Activated T-cell treated with anti-CD3 and anti-CD28 coated beads, Interleukin-2, amount 50 U/mL, for 72 hours (primary cell): Measurements from ENCODE around the gene ARHGEF16. TPM values are rescaled to one million over a fixed set of nuclear protein-coding genes. Genes with fewer than 3 reads are reported as not detected.

Experiments
- ATAC-seq, 2 donors: fragments of 150-1000 bp; cut with Tn5 transposase; replicated peaks in 1 of 2; 2 replicates each; pipeline ENCODE4 v1.10.0; 2021; ENCODE audit warnings: moderate library complexity in 2 of 2, mild to moderate bottlenecking in 1 of 2
- DNase-seq, 2 donors: peaks; one replicate each; pipeline ENCODE4 v3.0.0; 2021 to 2022; ENCODE audit warnings: mixed read lengths in 1 of 2
- H3K27ac Mint-ChIP-seq: one replicate; pipeline ENCODE4 v1.8.0; 2022; ENCODE audit warnings: mild to moderate bottlenecking, moderate library complexity, mixed read lengths
- H3K27me3 Mint-ChIP-seq: one replicate; pipeline ENCODE4 v1.8.0; 2022; ENCODE audit warnings: low read depth, mixed read lengths
- H3K36me3 Mint-ChIP-seq, 2 donors: one replicate each; pipeline ENCODE4 v1.8.0; 2022; ENCODE audit warnings: mixed read lengths in 2 of 2, mild to moderate bottlenecking in 1 of 2; ENCODE audit not compliant: insufficient read depth in 2 of 2
- H3K4me1 Mint-ChIP-seq: one replicate; pipeline ENCODE4 v1.8.0; 2022; ENCODE audit warnings: low read depth, mixed read lengths
- H3K4me3 Mint-ChIP-seq, 2 donors: one replicate each; pipeline ENCODE4 v1.8.0; 2022; ENCODE audit warnings: mild to moderate bottlenecking in 2 of 2, mixed read lengths in 2 of 2, moderate library complexity in 2 of 2
- H3K9me3 Mint-ChIP-seq, 2 donors: one replicate each; pipeline ENCODE4 v1.8.0; 2022; ENCODE audit warnings: mixed read lengths in 2 of 2
- total RNA-seq, 2 donors: library from RNA; stranded (reverse); gene quantifications; one replicate each; pipeline ENCODE4 v1.2.3, GENCODE V29; 2022

Gene ARHGEF16
- total RNA-seq, 2 donors from 2014 or later: 0.14 TPM; not detected in 1

GRCh38 chr1:3415260-3416090 is 39.0 kb upstream of the ARHGEF16 start:
- ATAC-seq (no peak), DNase-seq (no peak)
- no peak overlapping the region for H3K4me3 Mint-ChIP-seq
- H3K4me1 Mint-ChIP-seq: no peaks in the 10 kb centered on the region
- peaks cover 7% of the 10 kb centered on the region for H3K27me3 Mint-ChIP-seq
- H3K36me3 Mint-ChIP-seq: no peaks in the 10 kb centered on the region
- H3K27ac Mint-ChIP-seq: no peak overlapping the region
- H3K9me3 Mint-ChIP-seq: no peaks in the 10 kb centered on the region

GRCh38 chr1:3417082-3417739 is 37.3 kb upstream of the ARHGEF16 start:
- ATAC-seq (no peak), DNase-seq (no peak)
- Mint-ChIP-seq H3K27ac (no peak overlapping the region), H3K4me3 (no peak overlapping the region), H3K36me3 (no peaks in the 10 kb centered on the region), H3K27me3 (peaks cover 16% of the 10 kb centered on the region), H3K4me1 (no peaks in the 10 kb centered on the region), H3K9me3 (no peaks in the 10 kb centered on the region)

GRCh38 chr1:3417934-3418333 is 36.5 kb upstream of the ARHGEF16 start:
- H3K4me1 Mint-ChIP-seq: no peaks in the 10 kb centered on the region
- peaks cover 18% of the 10 kb centered on the region for H3K27me3 Mint-ChIP-seq
- no peak for DNase-seq
- H3K9me3 Mint-ChIP-seq: no peaks in the 10 kb centered on the region
- no peak for ATAC-seq
- no peak overlapping the region for H3K27ac Mint-ChIP-seq
- H3K36me3 Mint-ChIP-seq: no peaks in the 10 kb centered on the region
- no peak overlapping the region for H3K4me3 Mint-ChIP-seq

- no peaks in the 10 kb centered on the region for H3K36me3 Mint-ChIP-seq
- H3K4me3 Mint-ChIP-seq: no peak overlapping the region
- no peaks in the 10 kb centered on the region for H3K4me1 Mint-ChIP-seq
- ATAC-seq: no peak
- no peak overlapping the region for H3K27ac Mint-ChIP-seq
- H3K27me3 Mint-ChIP-seq: peaks cover 18% of the 10 kb centered on the region
- no peaks in the 10 kb centered on the region for H3K9me3 Mint-ChIP-seq
- no peak for DNase-seq
These were observed 35.9 kb upstream of the ARHGEF16 start for GRCh38 chr1:3418600-3418999.

- no peak overlapping the region for H3K4me3 Mint-ChIP-seq
- H3K36me3 Mint-ChIP-seq: no peaks in the 10 kb centered on the region
- no peaks in the 10 kb centered on the region for H3K4me1 Mint-ChIP-seq
- peaks cover 18% of the 10 kb centered on the region for H3K27me3 Mint-ChIP-seq
- DNase-seq (no peak), ATAC-seq (no peak)
- H3K9me3 Mint-ChIP-seq: no peaks in the 10 kb centered on the region
- H3K27ac Mint-ChIP-seq: no peak overlapping the region
These were observed 34.9 kb upstream of the ARHGEF16 start for GRCh38 chr1:3419415-3420204.

GRCh38 chr1:3420218-3420951 is 34.1 kb upstream of the ARHGEF16 start:
- no peak overlapping the region for H3K27ac Mint-ChIP-seq
- ATAC-seq (no peak), DNase-seq (no peak)
- no peaks in the 10 kb centered on the region for H3K4me1 Mint-ChIP-seq
- peaks cover 18% of the 10 kb centered on the region for H3K27me3 Mint-ChIP-seq
- no peaks in the 10 kb centered on the region for H3K9me3 Mint-ChIP-seq
- no peak overlapping the region for H3K4me3 Mint-ChIP-seq
- H3K36me3 Mint-ChIP-seq: no peaks in the 10 kb centered on the region

- Mint-ChIP-seq H3K36me3 (no peaks in the 10 kb centered on the region), H3K27ac (no peak overlapping the region), H3K9me3 (no peaks in the 10 kb centered on the region), H3K4me1 (no peaks in the 10 kb centered on the region), H3K4me3 (no peak overlapping the region), H3K27me3 (peaks cover 18% of the 10 kb centered on the region)
- ATAC-seq: no peak
- no peak for DNase-seq
These were observed 31.8 kb upstream of the ARHGEF16 start for GRCh38 chr1:3422638-3423037.

GRCh38 chr1:3423245-3423829 is 31.1 kb upstream of the ARHGEF16 start:
- H3K36me3 Mint-ChIP-seq: no peaks in the 10 kb centered on the region
- ATAC-seq: no peak
- no peak overlapping the region for H3K27ac Mint-ChIP-seq
- no peaks in the 10 kb centered on the region for H3K4me1 Mint-ChIP-seq
- peaks cover 18% of the 10 kb centered on the region for H3K27me3 Mint-ChIP-seq
- DNase-seq: no peak
- no peak overlapping the region for H3K4me3 Mint-ChIP-seq
- no peaks in the 10 kb centered on the region for H3K9me3 Mint-ChIP-seq

- Mint-ChIP-seq H3K4me3 (no peak overlapping the region), H3K9me3 (no peaks in the 10 kb centered on the region), H3K27ac (no peak overlapping the region), H3K27me3 (peaks cover 18% of the 10 kb centered on the region), H3K4me1 (no peaks in the 10 kb centered on the region), H3K36me3 (no peaks in the 10 kb centered on the region)
- ATAC-seq (no peak), DNase-seq (no peak)
These were observed 30.4 kb upstream of the ARHGEF16 start for GRCh38 chr1:3423896-3424611.

- no peak for ATAC-seq
- H3K9me3 Mint-ChIP-seq: no peaks in the 10 kb centered on the region
- no peak for DNase-seq
- H3K36me3 Mint-ChIP-seq: no peaks in the 10 kb centered on the region
- no peak overlapping the region for H3K27ac Mint-ChIP-seq
- H3K4me1 Mint-ChIP-seq: no peaks in the 10 kb centered on the region
- H3K4me3 Mint-ChIP-seq: no peak overlapping the region
- peaks cover 10% of the 10 kb centered on the region for H3K27me3 Mint-ChIP-seq
These were observed 28.8 kb upstream of the ARHGEF16 start for GRCh38 chr1:3425486-3426215.

- no peaks in the 10 kb centered on the region for H3K4me1 Mint-ChIP-seq
- no peaks in the 10 kb centered on the region for H3K36me3 Mint-ChIP-seq
- H3K9me3 Mint-ChIP-seq: no peaks in the 10 kb centered on the region
- no peak overlapping the region for H3K27ac Mint-ChIP-seq
- DNase-seq (no peak), ATAC-seq (no peak)
- peaks cover 4% of the 10 kb centered on the region for H3K27me3 Mint-ChIP-seq
- H3K4me3 Mint-ChIP-seq: no peak overlapping the region
These were observed 27.4 kb upstream of the ARHGEF16 start for GRCh38 chr1:3426956-3427535.
